ENCODE results near the gene OR2S2. TPM values are rescaled to one million over a fixed set of nuclear protein-coding genes. Genes with fewer than 3 reads are reported as not detected.

OR2S2 gene
- total RNA-seq, 6 experiments from 2014 or later, result not detected

DNA sequence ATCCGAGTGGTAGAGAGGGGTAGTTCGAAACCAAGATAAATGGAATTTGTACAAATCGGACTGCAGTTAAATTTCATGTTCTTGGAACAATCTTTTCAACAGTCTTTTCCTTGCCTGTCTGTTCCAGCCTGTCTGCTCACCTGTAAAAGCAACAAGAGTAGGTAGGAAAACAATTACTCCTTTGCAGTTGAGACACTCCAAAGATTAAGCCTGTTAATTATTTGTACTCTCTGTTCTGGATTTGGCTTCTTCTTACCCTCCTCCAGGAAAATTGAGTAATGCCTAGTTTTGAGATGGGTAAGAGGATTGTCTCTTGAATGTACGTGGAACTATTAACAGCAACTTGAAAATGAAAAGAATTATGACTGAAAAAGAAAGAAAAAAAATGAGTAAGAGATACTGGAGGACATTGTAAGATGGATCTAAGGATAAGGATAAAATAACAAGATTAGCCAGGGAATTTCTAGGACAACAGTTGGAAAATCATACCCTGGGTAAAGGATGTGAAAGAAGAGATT, 24.3 kb downstream of the OR2S2 start:
- intact Hi-C loops (cut with DNase I), result no loop called here
- no peak overlapping the region for H3K27ac ChIP-seq
- 76% methylated on average over 4 of the region's 4 CpGs for WGBS (ENCODE audit: insufficient coverage, low coverage, low lambda C conversion rate, missing lambda C conversion rate)

DNA sequence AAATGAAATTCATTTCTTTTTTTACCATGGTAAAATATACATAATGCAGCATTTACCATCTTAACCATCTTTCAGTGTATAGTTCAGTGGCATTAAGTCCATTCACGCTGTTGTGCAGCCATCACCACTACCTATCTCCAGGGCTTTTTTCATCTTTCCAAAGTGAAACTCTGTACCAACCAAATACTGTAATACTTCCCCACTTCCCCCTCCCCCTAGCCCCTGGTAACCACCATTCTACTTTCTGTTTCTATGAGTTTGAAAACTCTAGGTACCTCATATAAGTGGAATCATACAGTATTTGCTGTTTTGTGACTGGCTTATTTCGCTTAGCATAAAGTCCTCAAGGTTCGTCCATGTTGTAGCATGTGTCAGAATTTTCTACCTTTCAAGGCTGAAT, 25.2 kb downstream of the OR2S2 start:
- 82% methylated on average over 3 of the region's 3 CpGs for WGBS (ENCODE audit: insufficient coverage, low coverage, low lambda C conversion rate, missing lambda C conversion rate)
- Histone ChIP-seq H3K27ac (no peak overlapping the region), H3K36me3 (no peaks in the 10 kb centered on the region), H3K27me3 (no peaks in the 10 kb centered on the region), H3K4me3 (no peak overlapping the region), H3K9me3 (no peaks in the 10 kb centered on the region), H3K4me1 (peaks cover 0 to 7% (median 0%) of the 10 kb centered on the region in 4 donors)
- ATAC-seq (no peak), DNase-seq (no peak)
- intact Hi-C loops (cut with DNase I), result no loop called here
- TF ChIP-seq, protein P1, sequence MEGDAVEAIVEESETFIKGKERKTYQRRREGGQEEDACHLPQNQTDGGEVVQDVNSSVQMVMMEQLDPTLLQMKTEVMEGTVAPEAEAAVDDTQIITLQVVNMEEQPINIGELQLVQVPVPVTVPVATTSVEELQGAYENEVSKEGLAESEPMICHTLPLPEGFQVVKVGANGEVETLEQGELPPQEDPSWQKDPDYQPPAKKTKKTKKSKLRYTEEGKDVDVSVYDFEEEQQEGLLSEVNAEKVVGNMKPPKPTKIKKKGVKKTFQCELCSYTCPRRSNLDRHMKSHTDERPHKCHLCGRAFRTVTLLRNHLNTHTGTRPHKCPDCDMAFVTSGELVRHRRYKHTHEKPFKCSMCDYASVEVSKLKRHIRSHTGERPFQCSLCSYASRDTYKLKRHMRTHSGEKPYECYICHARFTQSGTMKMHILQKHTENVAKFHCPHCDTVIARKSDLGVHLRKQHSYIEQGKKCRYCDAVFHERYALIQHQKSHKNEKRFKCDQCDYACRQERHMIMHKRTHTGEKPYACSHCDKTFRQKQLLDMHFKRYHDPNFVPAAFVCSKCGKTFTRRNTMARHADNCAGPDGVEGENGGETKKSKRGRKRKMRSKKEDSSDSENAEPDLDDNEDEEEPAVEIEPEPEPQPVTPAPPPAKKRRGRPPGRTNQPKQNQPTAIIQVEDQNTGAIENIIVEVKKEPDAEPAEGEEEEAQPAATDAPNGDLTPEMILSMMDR (IDR thresholded peaks at IDR 0.05), result no peak
- TF ChIP-seq POLR2A (IDR thresholded peaks at IDR 0.05), result no peak

More for the DNA sequence above, 24.3 kb downstream of the OR2S2 start:
- no peak for ATAC-seq
- H3K36me3 ChIP-seq, result no peaks in the 10 kb centered on the region
- TF ChIP-seq, protein P1 (IDR thresholded peaks at IDR 0.05), result no peak
- no peak for TF ChIP-seq POLR2A (IDR thresholded peaks at IDR 0.05)
- H3K9me3 ChIP-seq, result no peaks in the 10 kb centered on the region
- peaks cover 0 to 7% (median 0%) of the 10 kb centered on the region in 4 donors for H3K4me1 ChIP-seq
- no peak overlapping the region for H3K4me3 ChIP-seq
- no peaks in the 10 kb centered on the region for H3K27me3 ChIP-seq
- no peak for DNase-seq

DNA sequence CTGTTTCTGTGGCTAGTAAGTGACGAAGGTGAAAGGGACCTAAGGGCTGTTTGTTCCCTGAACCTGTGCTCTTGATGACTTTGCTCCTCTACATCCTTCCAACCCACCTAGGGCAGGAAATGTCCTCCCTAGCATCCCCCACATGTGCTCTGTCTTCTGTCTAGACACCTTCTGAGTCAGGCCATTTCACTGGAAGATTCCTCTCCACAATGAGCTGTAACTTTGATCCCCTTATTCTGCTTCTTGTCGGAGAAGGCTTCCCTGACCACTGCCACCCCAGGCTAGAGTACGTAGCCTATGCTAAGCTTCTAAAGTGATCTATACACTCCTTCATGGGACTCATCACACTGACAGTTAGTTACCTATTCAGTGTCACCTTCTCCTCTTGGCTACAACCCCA, 27.0 kb downstream of the OR2S2 start:
- Histone ChIP-seq H3K9me3 (no peaks in the 10 kb centered on the region), H3K27me3 (no peaks in the 10 kb centered on the region), H3K4me3 (no peak overlapping the region), H3K4me1 (peaks cover 0 to 7% (median 0%) of the 10 kb centered on the region in 4 donors), H3K27ac (no peak overlapping the region), H3K36me3 (no peaks in the 10 kb centered on the region)
- DNase-seq, result no peak
- WGBS (ENCODE audit: insufficient coverage, low coverage, low lambda C conversion rate, missing lambda C conversion rate), result 100% methylated on average over 2 of the region's 3 CpGs
- intact Hi-C loops (cut with DNase I), result no loop called here
- TF ChIP-seq, protein P1 (IDR thresholded peaks at IDR 0.05), result no peak
- TF ChIP-seq POLR2A (IDR thresholded peaks at IDR 0.05), result no peak
- no peak for ATAC-seq

DNA sequence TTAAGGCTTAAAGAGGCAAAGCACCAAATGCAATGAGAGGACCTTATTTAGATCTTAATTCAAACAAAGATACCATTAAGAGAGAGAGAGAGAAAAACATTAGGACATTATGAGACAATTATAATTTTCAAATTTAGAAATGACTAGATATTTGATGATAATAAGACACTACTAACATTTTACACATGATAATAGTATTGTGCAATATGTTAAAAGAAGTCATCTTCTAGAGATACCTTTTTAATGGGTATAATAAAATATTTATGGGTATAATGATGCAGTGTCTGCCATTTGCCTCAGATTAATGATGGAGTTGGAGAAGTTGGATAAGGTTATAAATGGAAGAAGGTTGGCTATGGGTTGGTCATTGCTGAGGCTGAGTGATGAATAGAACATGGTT, 27.4 kb downstream of the OR2S2 start:
- Histone ChIP-seq H3K27ac (no peak overlapping the region), H3K36me3 (no peaks in the 10 kb centered on the region), H3K4me1 (peaks cover 0 to 7% (median 0%) of the 10 kb centered on the region in 4 donors), H3K4me3 (no peak overlapping the region), H3K9me3 (no peaks in the 10 kb centered on the region), H3K27me3 (no peaks in the 10 kb centered on the region)
- TF ChIP-seq, protein P1 (IDR thresholded peaks at IDR 0.05), result no peak
- TF ChIP-seq POLR2A (IDR thresholded peaks at IDR 0.05), result no peak
- intact Hi-C loops (cut with DNase I), result no loop called here
- ATAC-seq (no peak), DNase-seq (no peak)

DNA sequence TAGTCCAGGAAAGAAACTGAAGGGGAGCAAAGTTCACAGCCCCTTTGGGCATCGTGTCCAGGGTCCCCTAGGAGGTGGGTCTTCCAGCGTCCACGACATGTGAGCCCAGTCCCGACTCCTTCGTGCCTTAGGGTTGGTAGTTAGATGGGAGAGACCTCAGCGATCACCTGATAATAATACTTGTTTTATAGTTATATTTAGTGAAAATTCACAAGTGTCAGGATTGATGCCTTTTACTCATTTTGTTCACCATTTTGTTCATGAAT, 28.6 kb downstream of the OR2S2 start:
- H3K4me1 ChIP-seq, result peaks cover 0 to 14% (median 4%) of the 10 kb centered on the region in 4 donors
- ATAC-seq, result no peak
- no peak for DNase-seq
- H3K27me3 ChIP-seq, result no peaks in the 10 kb centered on the region
- H3K4me3 ChIP-seq, result no peak overlapping the region
- TF ChIP-seq, protein P1 (IDR thresholded peaks at IDR 0.05), result no peak
- TF ChIP-seq POLR2A (IDR thresholded peaks at IDR 0.05), result no peak
- 69% methylated on average over 6 of the region's 6 CpGs for WGBS (ENCODE audit: insufficient coverage, low coverage, low lambda C conversion rate, missing lambda C conversion rate)
- intact Hi-C loops (cut with DNase I), result no loop called here
- no peaks in the 10 kb centered on the region for H3K36me3 ChIP-seq
- H3K27ac ChIP-seq, result no peak overlapping the region
- no peaks in the 10 kb centered on the region for H3K9me3 ChIP-seq

Data from right lobe of liver (tissue), 6 donors.